ENCODE results near the gene IKZF3. TPM values are rescaled to one million over a fixed set of nuclear protein-coding genes. Genes with fewer than 3 reads are reported as not detected.

The IKZF3 gene
- total RNA-seq, 1 experiment from 2014 or later: 0.22 TPM

DNA sequence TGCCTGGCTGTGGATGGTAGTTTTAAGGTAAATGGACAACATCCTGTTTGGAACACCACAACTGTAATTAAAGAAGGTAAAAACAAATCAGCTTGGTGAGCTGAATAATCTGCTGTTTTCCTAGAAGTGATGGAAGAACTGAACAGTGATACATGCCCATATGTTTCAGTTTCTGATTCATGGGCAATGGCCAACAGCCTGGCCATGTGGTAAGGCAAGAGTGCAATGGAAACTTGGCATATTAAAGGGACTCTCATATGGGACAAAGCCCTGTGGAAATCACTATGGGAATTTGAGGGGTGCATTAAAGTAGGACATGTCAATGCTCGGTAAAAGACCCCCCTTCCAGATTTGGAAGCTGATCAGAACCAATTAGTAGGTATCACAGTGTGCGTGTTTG is 37.8 kb downstream of the IKZF3 start:
- H2BK120ac ChIP-seq (ENCODE audit: low read depth, low read length, poor library complexity, severe bottlenecking): no peak overlapping the region
- H4K91ac ChIP-seq (ENCODE audit: insufficient read length, low read depth, low read length): no peak overlapping the region
- no peaks in the 10 kb centered on the region for H4K20me1 ChIP-seq (ENCODE audit: control insufficient read depth, insufficient read depth, insufficient read length)
- H2BK5ac ChIP-seq (ENCODE audit: insufficient read length, low read length): no peak overlapping the region
- H3K4me3 Mint-ChIP-seq: no peak overlapping the region
- H3K14ac ChIP-seq (ENCODE audit: insufficient read depth, low read length): no peak overlapping the region
- no peak overlapping the region for H3K56ac ChIP-seq (ENCODE audit: insufficient read length, low read depth, low read length)
- no peaks in the 10 kb centered on the region for H3K4me1 Mint-ChIP-seq
- H3K4me2 ChIP-seq (ENCODE audit: insufficient read depth, insufficient read length, low read length): no peak overlapping the region
- no peak overlapping the region for H3T11ph ChIP-seq (ENCODE audit: low read length)
- no peaks in the 10 kb centered on the region for H3K27me3 ChIP-seq (ENCODE audit: insufficient read depth, low read length)
- no peaks in the 10 kb centered on the region for H3K4me1 ChIP-seq (ENCODE audit: insufficient read depth, low read length)
- H4K8ac ChIP-seq (replicated peaks; ENCODE audit: insufficient read length, low read depth, low read length): no peak overlapping the region
- no peak overlapping the region for H3K4ac ChIP-seq (ENCODE audit: low read depth, low read length)
- TF ChIP-seq, protein P1, sequence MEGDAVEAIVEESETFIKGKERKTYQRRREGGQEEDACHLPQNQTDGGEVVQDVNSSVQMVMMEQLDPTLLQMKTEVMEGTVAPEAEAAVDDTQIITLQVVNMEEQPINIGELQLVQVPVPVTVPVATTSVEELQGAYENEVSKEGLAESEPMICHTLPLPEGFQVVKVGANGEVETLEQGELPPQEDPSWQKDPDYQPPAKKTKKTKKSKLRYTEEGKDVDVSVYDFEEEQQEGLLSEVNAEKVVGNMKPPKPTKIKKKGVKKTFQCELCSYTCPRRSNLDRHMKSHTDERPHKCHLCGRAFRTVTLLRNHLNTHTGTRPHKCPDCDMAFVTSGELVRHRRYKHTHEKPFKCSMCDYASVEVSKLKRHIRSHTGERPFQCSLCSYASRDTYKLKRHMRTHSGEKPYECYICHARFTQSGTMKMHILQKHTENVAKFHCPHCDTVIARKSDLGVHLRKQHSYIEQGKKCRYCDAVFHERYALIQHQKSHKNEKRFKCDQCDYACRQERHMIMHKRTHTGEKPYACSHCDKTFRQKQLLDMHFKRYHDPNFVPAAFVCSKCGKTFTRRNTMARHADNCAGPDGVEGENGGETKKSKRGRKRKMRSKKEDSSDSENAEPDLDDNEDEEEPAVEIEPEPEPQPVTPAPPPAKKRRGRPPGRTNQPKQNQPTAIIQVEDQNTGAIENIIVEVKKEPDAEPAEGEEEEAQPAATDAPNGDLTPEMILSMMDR (conservative IDR thresholded peaks at IDR 0.05): no peak
- H3K9ac ChIP-seq (ENCODE audit: extremely low read depth, insufficient read length, low read length): no peak overlapping the region
- H3K27ac Mint-ChIP-seq: no peak overlapping the region
- no peak overlapping the region for H2AK5ac ChIP-seq (ENCODE audit: insufficient read length, low read length)
- H2BK12ac ChIP-seq (ENCODE audit: insufficient read length, low read depth, low read length): no peak overlapping the region
- no peak overlapping the region for H4K5ac ChIP-seq (ENCODE audit: insufficient read length, low read depth, low read length)
- no peak overlapping the region for H3K27ac ChIP-seq (ENCODE audit: insufficient read length, low read depth, low read length)
- H3K79me2 ChIP-seq (ENCODE audit: insufficient read depth, low read length): no peaks in the 10 kb centered on the region
- peaks cover 7% of the 10 kb centered on the region for H3K9me3 ChIP-seq (ENCODE audit: control insufficient read depth, low read depth, low read length)
- no peaks in the 10 kb centered on the region for H3K23me2 ChIP-seq (ENCODE audit: insufficient read length, low read depth, low read length, poor library complexity, severe bottlenecking)
- no peak overlapping the region for H3K18ac ChIP-seq (ENCODE audit: insufficient read length, low read depth, low read length)
- no peak overlapping the region for H3K23ac ChIP-seq (ENCODE audit: insufficient read length, low read depth, low read length)
- H2BK20ac ChIP-seq (ENCODE audit: low read depth, low read length, poor library complexity, severe bottlenecking): no peak overlapping the region
- H3K36me3 Mint-ChIP-seq (ENCODE audit: insufficient read depth in 1 of 3, low read depth in 3 of 3): peaks cover 8 to 18% (median 17%) of the 10 kb centered on the region in 3 experiments
- H3K27me3 Mint-ChIP-seq (ENCODE audit: low read depth): peaks cover 5% of the 10 kb centered on the region
- no peaks in the 10 kb centered on the region for H3K79me1 ChIP-seq (ENCODE audit: insufficient read depth, low read depth, low read length, poor library complexity, severe bottlenecking)
- no peak overlapping the region for H2AFZ ChIP-seq (ENCODE audit: low read length)
- H3K9me3 Mint-ChIP-seq: peaks cover 34 to 35% of the 10 kb centered on the region in 2 experiments
- no CpG with 5 or more reads among the region's 2 CpGs for WGBS (ENCODE audit: extremely low coverage, insufficient read length, low lambda C conversion rate)
- no peak overlapping the region for H2BK15ac ChIP-seq (ENCODE audit: low read depth, low read length)
- no peak for DNase-seq

Measured in H9 (cell line).